GM08714 (cell line): Measurements from ENCODE around the gene PRKAG1.

Experiments
- H3K4me3 ChIP-seq: fragments of 200-500 bp; sonication (Bioruptor generic); 2 replicates; pipeline ENCODE4 v1.5.1; 2014; ENCODE audit warnings: mild to moderate bottlenecking, low read length, inconsistent platforms
- ZNF274 ChIP-seq: IDR thresholded peaks from 2 replicates; pipeline ENCODE4 v1.6.1; 2012; ENCODE audit warnings: mild to moderate bottlenecking, low read depth, low read length

The PRKAG1 gene

DNA sequence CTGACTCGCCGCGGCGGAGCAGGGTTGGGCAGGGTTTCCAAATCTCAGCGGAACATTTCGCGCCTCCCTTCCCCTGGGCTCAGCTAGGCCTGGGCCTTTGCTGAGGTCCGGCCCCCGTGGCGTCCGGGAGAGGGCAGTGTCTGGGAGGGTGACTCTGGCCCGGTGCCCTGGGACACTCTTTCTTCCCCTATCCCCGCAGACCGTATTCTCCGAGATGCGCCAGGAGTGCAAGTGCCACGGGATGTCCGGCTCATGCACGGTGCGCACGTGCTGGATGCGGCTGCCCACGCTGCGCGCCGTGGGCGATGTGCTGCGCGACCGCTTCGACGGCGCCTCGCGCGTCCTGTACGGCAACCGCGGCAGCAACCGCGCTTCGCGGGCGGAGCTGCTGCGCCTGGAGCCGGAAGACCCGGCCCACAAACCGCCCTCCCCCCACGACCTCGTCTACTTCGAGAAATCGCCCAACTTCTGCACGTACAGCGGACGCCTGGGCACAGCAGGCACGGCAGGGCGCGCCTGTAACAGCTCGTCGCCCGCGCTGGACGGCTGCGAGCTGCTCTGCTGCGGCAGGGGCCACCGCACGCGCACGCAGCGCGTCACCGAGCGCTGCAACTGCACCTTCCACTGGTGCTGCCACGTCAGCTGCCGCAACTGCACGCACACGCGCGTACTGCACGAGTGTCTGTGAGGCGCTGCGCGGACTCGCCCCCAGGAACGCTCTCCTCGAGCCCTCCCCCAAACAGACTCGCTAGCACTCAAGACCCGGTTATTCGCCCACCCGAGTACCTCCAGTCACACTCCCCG, 37.4 kb downstream of the PRKAG1 start:
- no peak for TF ChIP-seq ZNF274
- no peak overlapping the region; the same call in 1 of the 2 replicates for H3K4me3 ChIP-seq

- peak overlapping the region; percentile 15; the same call in 1 of the 2 replicates for H3K4me3 ChIP-seq
- no peak for TF ChIP-seq ZNF274
These were observed 38.1 kb downstream of the PRKAG1 start for GRCh38 chr12:48980389-48980952.

DNA sequence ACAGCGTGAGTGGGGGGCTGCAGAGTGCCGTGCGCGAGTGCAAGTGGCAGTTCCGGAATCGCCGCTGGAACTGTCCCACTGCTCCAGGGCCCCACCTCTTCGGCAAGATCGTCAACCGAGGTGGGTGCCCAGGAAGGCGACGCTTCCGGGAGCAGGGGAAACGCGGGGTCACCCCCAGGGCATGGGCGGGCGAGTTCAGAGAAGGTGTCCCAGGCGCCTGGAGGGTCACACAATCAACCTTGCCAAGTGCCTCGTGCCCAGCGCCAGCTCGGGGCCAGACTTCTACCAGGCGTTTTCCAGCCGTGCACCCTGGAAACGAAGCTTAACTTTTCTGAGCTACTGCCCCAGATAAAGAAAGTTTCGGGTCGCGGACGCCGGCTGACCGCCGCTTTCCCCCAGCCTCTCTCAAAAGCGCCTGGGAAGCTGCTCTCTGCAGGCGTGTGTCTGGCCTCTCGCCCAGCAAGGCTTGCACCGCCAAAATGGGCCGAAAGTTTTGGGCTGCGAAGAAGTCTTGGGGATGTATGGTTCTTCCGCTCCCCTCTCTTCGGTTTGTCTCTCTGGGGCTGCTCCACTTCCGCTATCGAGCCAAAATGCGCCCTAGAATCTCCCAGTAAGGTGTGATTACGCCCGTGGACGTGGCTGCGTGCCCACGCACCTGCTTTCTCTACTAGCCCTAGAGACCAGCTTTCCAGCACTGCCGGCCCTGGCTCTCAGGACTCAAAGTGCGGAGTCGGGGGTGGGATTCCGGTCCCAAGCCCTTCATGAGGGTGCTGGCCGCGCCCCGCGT, 38.8 kb downstream of the PRKAG1 start:
- H3K4me3 ChIP-seq = peak overlapping the region; percentile 15; the same call in 1 of the 2 replicates
- no peak for TF ChIP-seq ZNF274

DNA sequence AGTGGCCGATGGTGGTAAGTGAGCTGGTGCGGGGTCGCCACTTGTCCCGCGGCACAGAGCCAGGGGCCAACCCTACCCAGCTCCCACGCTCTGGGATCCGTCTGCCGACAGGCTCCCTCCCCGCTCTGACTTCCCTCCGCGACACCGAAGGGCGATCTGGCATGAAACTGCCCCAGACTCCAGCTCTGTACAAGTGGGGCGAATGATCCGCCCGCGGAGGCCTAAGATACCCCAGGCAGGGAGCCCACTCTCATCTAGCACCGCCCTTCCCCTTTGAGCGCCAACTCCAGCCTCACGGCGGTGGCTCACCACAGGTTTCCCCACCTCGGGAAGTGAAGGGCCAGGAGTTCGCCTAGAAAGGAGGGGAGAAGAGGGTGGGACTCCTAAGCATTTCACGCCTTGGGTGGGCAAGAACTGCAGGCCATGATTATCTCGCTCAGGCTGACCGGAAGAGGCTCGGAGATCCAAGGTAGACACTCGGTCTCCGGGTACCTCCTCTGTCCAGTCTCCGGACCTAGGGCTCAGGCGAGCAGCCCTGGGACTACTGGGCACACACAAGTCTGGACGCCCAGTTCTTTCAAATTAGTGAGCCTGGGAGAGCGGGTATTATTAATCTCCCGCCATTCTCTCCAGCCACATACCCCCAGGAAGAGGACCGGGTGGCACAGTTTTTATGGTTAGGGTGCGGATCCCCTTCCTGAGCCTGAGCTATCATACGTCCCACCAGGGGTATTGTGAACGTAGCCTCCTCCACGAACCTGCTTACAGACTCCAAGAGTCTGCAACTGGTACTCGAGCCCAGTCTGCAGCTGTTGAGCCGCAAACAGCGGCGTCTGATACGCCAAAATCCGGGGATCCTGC, 39.6 kb downstream of the PRKAG1 start:
- peak overlapping the region; percentile 15; the same call in 1 of the 2 replicates for H3K4me3 ChIP-seq
- no peak for TF ChIP-seq ZNF274

DNA sequence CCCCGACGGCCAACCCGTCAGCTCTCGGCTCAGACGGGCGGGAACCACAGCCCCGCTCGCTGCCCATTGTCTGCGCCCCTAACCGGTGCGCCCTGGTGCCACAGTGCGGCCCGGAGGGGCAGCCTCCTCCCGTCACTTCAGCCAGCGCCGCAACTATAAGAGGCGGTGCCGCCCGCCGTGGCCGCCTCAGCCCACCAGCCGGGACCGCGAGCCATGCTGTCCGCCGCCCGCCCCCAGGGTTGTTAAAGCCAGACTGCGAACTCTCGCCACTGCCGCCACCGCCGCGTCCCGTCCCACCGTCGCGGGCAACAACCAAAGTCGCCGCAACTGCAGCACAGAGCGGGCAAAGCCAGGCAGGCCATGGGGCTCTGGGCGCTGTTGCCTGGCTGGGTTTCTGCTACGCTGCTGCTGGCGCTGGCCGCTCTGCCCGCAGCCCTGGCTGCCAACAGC, 40.3 kb downstream of the PRKAG1 start, which contains the start of gene WNT1:
Gene WNT1, plus strand, starts transcription at position 32 of the 450 bp plus-strand sequence. Its CDS starts 329 bp downstream, at position 361.
- no peak within 1 kb of the TSS; the same call in 1 of the 2 replicates for H3K4me3 ChIP-seq
- no peak for TF ChIP-seq ZNF274

DNA sequence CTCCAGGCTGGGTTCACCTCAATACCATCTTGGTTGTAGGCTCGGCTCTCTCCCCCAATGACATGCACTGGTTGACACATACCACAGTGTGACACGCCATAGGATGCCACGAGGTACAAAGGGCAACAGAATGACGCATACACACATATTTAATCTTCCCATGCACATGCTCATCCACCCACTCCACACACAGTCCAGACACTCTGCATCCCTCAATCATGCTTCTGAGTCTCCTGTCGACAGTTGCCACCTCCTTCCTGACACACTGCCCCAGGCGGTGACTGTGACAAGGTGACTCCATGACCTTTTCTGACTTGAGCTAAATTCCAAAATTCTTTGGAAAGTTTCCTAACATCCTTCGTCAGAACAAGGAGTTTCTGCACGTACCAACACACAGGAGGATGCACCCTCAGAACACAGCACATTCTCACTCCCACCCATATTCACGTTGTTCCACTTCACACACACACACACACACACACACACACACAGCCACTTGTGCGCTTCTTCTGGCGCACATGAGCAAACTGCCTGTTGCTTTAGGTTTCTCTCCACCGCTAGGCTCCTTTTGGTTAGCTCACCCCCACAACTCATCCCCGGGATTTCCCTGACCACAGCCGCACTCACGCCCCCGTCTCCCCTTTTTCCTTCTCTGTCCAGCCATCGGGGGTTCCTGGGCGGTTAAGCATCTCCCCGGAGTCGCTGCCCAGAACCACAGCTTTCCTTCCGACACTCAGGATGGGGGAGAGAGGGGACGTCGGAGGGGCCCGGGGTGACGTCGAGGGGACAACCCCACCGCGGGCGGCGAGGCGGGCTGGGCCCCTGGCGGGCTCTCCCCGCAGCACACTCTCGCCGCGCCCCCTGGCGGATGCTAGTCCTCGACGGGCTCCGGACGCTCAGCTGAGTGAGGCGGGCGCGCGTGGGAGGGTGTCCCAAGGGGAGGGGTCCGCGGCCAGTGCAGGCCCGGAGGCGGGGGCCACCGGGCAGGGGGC, 41.0 kb downstream of the PRKAG1 start:
- H3K4me3 ChIP-seq = no peak overlapping the region
- no peak for TF ChIP-seq ZNF274

DNA sequence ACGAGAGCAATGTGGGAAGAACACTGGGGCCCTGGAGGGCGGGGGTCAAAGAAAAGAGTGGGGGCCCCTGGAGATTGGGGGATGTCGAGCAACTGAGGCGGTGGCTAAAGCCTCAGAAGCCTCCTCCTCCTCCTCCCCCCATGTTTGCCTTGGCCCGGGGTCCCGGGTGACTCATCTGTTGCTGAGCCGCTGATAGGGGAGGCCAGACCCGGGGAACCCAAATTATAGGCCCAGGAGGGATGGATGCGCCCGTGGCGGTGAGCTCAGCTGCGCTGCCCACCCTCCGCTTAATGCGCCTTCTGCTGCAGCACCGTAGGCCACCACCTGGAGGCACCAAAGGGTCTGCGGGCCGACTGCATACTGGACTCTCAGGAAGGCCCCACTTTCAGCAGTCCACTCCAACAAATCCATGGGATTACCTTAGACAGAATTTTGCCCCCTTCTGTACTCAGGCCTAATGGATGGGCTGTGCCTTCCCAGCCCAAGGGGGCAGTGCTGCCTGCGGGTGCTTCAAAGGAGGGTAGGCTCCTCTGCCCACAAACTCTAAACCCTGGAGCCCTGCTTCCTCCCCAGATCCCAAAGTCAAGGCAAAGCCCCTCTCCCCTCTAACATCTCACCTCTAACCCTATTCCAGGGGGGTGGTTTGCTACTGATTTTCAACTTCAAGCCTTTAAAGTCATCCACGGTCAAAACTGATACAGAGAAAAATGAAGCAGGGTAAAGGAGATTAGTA, 44.5 kb downstream of the PRKAG1 start:
- no peak overlapping the region for H3K4me3 ChIP-seq
- no peak for TF ChIP-seq ZNF274

DNA sequence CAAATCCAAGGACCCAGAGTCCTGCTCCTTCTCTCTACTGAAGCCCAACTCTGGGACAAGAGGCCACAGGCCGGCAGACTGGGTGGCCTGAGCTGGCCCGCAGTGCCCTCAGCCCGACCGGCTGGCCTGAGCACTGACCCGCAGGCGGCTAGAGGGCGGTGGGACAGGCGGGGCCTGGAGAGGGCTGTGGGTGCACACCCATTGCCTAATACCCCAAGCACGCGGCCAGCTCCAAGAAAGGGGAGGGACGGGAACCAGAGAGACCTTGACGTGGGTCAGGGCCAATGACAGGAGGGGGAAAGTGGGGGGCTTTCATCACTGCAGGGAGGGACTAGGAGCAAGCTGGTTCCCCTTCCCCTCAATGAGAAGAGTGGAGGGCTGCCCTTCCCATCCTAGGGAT, 45.0 kb downstream of the PRKAG1 start:
- H3K4me3 ChIP-seq = no peak overlapping the region
- no peak for TF ChIP-seq ZNF274

GRCh38 chr12:48972952-48973483, 45.6 kb downstream of the PRKAG1 start:
- no peak for TF ChIP-seq ZNF274

DNA sequence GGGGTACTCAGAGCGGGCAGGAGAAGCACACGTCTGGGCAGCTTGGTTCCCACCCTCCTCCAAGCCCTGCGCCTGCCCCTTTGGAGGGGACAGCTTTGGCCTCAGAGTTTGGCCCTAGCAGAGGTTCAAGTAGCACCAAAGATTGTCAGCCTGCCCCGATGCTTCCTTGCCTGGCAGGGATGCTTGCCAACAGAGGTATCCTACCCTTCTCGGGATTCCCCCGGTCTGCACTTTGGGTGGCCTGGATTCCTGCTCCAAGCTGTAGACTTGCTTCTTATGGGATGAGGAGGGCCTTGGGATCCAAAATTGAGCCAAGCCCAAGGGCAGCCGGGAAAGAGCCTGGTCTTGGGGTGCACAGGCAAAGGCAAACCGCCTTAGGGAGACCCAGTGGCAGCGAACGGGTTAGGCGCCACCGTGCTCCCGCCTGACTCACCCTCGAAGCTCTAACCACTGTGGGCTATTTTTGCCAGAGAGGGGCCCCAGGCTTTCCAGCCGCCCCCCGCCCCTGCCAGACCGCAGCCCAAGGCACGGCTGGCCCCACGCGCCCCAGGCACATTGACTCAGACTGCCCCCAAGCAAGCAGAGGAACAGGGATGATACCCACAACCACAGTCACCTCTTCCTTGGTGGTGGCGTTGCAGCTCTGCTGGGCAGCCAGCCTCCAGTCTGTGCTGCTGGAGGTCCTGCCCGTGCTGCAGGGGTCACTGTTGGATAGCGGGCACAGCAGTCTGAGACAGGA, 46.2 kb downstream of the PRKAG1 start:
- no peak for TF ChIP-seq ZNF274
- H3K4me3 ChIP-seq = no peak overlapping the region

More at GRCh38 chr12:48972952-48973483, 45.6 kb downstream of the PRKAG1 start:
- no peak overlapping the region for H3K4me3 ChIP-seq

GRCh38 chr12:48970702-48971334, 47.8 kb downstream of the PRKAG1 start:
- no peak for TF ChIP-seq ZNF274
- no peak overlapping the region; the same call in 1 of the 2 replicates for H3K4me3 ChIP-seq
